IPS-NIHi7 (cell line): ENCODE data around the gene ANAPC7.
"Not testable (repeated sequence)": the region's sequence is repeated elsewhere in the genome, so short reads cannot be mapped to it uniquely, and the experiment has no call there.

Source experiments
- DNase-seq: peaks from one replicate; pipeline ENCODE4 v3.0.0; 2012; ENCODE audit warnings: mixed read lengths; ENCODE audit errors: extremely low spot score

ANAPC7 gene

GRCh38 chr12:110373962-110374611 lies 29.4 kb downstream of the ANAPC7 start:
- no peak for DNase-seq

GRCh38 chr12:110373425-110373824 lies 30.1 kb downstream of the ANAPC7 start:
- no peak for DNase-seq

GRCh38 chr12:110373025-110373424 lies 30.5 kb downstream of the ANAPC7 start:
- DNase-seq = no peak

- no peak for DNase-seq
Measured at GRCh38 chr12:110372056-110372425, 31.5 kb downstream of the ANAPC7 start.

GRCh38 chr12:110371408-110372055 lies 32.0 kb downstream of the ANAPC7 start:
- DNase-seq = no peak

GRCh38 chr12:110370732-110371231 lies 32.7 kb downstream of the ANAPC7 start:
- peak; percentile 22 for DNase-seq

GRCh38 chr12:110369992-110370391 lies 33.5 kb downstream of the ANAPC7 start:
- DNase-seq = no peak

- no peak for DNase-seq
Measured at GRCh38 chr12:110367181-110367864, 36.2 kb downstream of the ANAPC7 start.

GRCh38 chr12:110366321-110367142 lies 37.0 kb downstream of the ANAPC7 start:
- DNase-seq = no peak

- DNase-seq = no peak
Measured at GRCh38 chr12:110365489-110366320, 37.8 kb downstream of the ANAPC7 start.

GRCh38 chr12:110361216-110361615 lies 42.3 kb downstream of the ANAPC7 start:
- DNase-seq = no peak

- DNase-seq = not testable (repeated sequence)
Measured at GRCh38 chr12:110358384-110359097, 45.0 kb downstream of the ANAPC7 start.

- DNase-seq = peak; percentile 85
Measured at GRCh38 chr12:110355073-110355472, 48.4 kb downstream of the ANAPC7 start.

GRCh38 chr12:110354172-110354780 lies 49.2 kb downstream of the ANAPC7 start:
- DNase-seq = no peak

- DNase-seq = no peak
Measured at GRCh38 chr12:110353211-110353965, 50.1 kb downstream of the ANAPC7 start.

GRCh38 chr12:110352401-110352800 lies 51.1 kb downstream of the ANAPC7 start:
- DNase-seq = no peak

- DNase-seq = no peak
Measured at GRCh38 chr12:110351119-110351518, 52.4 kb downstream of the ANAPC7 start.

- no peak for DNase-seq
Measured at GRCh38 chr12:110349514-110350151, 53.9 kb downstream of the ANAPC7 start.

- no peak for DNase-seq
Measured at GRCh38 chr12:110349096-110349495, 54.4 kb downstream of the ANAPC7 start.
